Activated T-helper 1 cell treated with Interleukin-2 at 50 U/mL for 16 hours (primary cell): ENCODE results near the gene MSH5.

ENCODE experiments used
- DNase-seq: peaks from one replicate; pipeline ENCODE4 v3.0.0-alpha.2; 2020; ENCODE audit warnings: low read depth

The MSH5 gene

GRCh38 chr6:31713465-31713864 is 26.3 kb upstream of the MSH5 start:
- no peak for DNase-seq

DNA sequence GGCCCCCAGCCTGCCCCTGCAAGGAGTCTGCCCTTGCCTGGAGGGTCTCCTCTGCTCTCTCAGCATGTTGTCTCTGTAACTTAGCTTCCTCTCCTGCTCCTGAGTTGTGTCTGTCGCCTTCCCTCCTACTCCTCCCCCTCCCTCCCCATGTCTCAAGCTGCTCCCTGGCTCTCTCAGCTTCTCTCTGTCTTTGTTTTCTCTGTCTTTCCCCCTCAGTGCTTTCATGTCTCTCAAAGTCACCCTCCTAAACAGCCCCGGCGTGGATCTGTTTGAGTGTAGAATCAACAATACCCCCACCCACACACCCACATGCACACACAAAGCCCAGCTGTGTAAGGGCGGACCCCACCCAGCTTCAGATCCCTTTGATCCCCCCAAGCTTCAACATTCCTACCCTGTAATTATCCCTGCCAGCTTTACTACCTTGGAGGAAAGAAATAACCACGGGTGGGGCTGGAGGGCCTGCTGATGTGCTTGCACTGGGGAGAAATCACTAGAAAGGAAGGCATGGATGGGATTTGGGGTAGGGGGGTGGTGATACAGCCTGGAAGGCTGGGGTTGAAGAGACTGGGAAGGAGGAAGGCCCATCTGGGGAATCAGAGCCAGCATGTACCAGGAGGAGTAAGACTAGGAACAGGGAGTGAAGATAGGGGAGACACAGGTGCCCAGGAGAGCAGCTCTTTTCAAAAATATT is 25.7 kb upstream of the MSH5 start:
- DNase-seq = no peak

- DNase-seq = no peak
These were observed 24.5 kb upstream of the MSH5 start, which contains the start of gene LY6G6D for GRCh38 chr6:31715022-31715958. LY6G6D (plus strand) TSS chr6:31715348; CDS start chr6:31715356, 8 bp downstream.

GRCh38 chr6:31717499-31718222 is 22.1 kb upstream of the MSH5 start:
- no peak for DNase-seq

DNA sequence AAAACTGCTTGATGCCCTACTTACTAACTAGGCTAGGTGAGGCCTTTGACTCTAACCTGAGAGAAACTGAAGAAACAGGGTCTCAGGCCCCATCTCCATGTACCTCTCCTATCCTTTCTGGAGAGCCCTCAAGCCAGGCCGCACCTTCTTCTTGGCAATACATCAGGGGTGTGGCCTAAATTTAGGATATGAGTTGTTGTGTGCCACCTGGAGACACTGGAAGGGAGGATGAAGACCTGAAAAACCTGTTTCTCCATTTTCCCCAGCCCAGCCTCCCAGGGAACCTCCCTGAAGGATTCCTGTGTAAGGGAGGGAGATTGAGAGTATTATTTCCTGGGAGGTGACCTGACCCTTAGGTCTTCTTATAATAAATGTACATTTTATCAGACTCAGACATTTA is 21.5 kb upstream of the MSH5 start:
- DNase-seq = no peak

GRCh38 chr6:31719001-31719400 is 20.8 kb upstream of the MSH5 start:
- no peak for DNase-seq

DNA sequence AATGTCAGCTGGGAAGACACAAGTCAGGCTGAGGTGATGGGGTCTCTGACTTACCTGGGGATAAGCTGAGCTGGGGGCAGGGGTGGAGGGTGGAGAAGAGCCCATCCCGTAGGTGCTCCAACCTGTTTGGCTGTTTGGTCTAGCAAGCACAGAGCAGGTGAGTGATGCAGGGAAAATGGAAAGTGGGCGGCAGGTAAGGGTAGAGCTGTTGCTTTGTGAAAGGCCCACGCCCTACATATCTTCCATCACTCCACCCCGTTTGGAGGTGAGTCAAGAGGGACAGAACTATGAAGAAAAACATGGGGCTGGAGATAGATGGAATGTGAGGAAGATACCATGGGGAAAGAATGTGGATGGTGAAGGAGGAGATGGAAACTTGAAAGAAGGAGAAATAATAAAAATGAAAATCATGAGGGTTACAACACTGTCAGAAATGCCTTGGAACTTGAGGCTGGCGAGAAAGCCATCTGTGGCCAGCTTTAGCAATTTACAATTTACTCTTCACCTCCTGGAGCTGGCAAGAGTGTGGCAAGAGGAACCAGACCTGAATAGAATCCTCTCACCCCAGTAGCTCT is 19.5 kb upstream of the MSH5 start:
- no peak for DNase-seq

DNA sequence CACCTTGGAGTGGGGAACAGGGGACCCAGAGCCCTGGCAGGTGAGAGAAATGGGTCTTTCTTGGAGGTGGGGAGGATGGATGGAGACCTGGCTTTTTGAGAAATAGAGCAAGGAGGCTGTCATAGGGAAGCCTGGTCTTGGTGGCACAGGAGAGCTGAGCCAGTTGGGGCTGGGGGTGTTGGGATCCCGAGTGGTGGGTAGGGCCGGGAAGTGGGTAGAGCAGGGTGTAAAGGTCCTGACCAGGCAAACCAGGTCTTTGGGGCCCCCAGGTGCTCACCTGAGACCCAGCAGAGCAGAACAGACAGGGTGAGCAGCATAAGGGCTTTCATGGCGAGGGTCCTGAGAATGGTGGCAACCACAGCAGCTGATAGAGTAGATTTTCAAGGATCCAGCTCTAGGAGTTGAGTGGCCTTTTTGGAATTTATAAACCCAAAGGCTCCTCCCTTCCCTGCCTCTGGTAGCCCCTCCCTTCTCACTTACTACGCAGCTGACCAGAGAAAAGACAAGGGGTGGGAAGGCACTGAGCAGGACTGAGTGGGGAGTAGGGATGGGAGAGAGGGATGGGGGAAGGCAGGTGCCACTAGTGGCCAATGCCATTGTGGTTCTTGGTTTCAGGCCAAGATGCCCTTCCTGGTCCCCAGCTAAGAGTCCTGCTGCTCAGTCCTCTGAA is 18.3 kb upstream of the MSH5 start, which contains the start of gene LY6G6C:
TSS of gene LY6G6C (minus strand) at position 396 of the 670 bp plus-strand sequence. CDS start at position 329, 67 bp downstream.
- no peak for DNase-seq

GRCh38 chr6:31722173-31722572 is 17.6 kb upstream of the MSH5 start:
- DNase-seq = no peak

GRCh38 chr6:31723245-31723979 is 16.4 kb upstream of the MSH5 start, which contains the start of gene MPIG6B:
MPIG6B (plus strand) TSS chr6:31723373; CDS start chr6:31723384, 11 bp downstream.
- no peak for DNase-seq

- no peak for DNase-seq
These were observed 15.7 kb upstream of the MSH5 start for GRCh38 chr6:31723980-31724691.

DNA sequence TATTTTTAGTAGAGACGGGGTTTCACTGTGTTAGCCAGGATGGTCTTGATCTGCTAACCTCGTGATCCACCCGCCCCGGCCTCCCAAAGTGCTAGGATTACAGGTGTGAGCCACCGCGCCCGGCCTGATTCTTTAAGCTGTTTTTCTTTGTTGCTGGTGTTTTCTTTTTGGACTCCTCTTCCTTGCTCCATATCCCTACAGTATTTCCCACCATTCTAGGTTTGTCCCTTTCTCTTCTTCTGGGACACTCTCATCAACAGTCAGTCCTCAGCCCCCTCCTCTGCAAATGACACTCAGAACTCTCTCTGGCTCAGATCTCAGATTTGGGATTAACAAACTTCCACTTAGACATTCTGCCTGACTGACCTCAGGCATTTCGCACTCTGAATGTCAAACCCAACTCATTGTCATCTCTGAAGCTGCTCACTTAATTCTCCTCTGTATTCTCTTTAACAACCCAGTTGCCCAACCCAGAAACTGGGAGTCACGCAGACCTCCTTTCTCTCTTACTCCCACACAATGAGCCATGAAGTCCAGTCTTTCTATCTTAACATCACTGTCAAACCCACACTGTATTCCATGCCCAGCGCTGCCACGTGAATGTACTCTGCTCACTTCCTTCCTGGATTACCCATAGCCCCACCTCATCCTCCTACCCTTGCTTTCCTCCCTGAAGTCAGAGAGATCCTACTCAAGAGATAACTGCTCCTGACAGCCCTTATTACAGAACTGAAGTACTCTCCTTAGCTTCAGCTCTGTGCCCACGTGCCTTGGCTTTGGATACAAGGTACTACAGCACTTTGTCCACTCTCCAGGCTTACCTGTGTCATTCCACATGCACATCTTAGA is 14.1 kb upstream of the MSH5 start:
- no peak for DNase-seq

GRCh38 chr6:31727034-31727716 is 12.6 kb upstream of the MSH5 start:
- no peak for DNase-seq

- DNase-seq = no peak
These were observed 11.8 kb upstream of the MSH5 start for GRCh38 chr6:31727717-31728671.

DNA sequence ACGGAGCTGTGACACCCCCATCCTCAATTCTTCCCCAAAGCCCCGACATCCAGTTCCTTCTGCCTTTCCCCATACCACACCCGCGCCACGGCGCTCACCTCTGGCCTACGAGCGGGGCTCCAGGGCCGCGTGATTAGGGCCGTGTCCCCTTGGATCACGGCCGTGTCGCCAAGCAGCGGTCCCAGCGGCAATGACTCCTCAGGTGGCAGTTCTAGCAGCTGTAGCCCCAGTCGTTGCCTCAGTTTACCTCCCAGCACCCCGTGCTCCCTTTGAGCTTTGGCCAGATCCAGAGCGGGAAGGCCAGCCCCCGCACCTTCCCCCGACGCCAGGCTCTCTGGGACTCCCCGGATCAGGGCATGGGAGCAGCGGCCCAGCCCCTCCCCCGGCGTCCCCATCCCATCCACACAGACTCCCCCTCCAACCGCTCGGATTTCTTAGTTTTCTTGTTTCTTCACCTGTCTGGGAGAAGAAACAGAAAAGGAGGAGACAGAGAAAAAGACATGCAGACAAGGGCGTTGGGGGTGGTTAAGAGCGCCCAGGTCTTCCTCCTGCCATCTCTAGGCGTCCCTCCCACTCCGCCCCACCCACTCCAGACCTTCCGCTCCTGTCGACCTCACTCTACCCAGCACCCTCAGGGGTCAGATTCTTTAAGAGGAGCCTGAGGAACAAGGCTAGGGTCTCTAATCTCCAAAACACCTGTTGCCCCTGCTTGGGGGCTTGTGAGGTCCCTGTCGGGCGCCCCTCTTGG is 10.9 kb upstream of the MSH5 start, which contains the start of gene DDAH2:
TSS of gene DDAH2 (minus strand) at position 533 of the 748 bp plus-strand sequence. CDS start at position 395, 138 bp downstream.
- DNase-seq = no peak

GRCh38 chr6:31729515-31729978 is 10.3 kb upstream of the MSH5 start:
- DNase-seq = peak; percentile 62
